HAP-1 (cell line): Measurements from ENCODE around the gene ID3.

ENCODE experiments used
- DNase-seq, 2 experiments: peaks; one replicate each; pipeline ENCODE4 v3.0.0-alpha.2; 2016 to 2020; ENCODE audit warnings: low spot score in 2 of 2
- H3K27me3 ChIP-seq: fragments of 250-450 bp; sonication (Bioruptor Pico); 2 replicates; pipeline ENCODE4 v1.5.1; 2020; ENCODE audit warnings: low read depth, mild to moderate bottlenecking, moderate library complexity
- H3K36me3 ChIP-seq: fragments of 250-450 bp; sonication (Bioruptor Pico); replicated peaks from 2 replicates; pipeline ENCODE4 v1.5.1; 2020; ENCODE audit warnings: mild to moderate bottlenecking
- H3K4me1 ChIP-seq: fragments of 250-450 bp; sonication (Bioruptor Pico); 2 replicates; pipeline ENCODE4 v1.5.1; 2020; ENCODE audit warnings: mild to moderate bottlenecking
- H3K4me3 ChIP-seq: fragments of 250-450 bp; sonication (Bioruptor Pico); 2 replicates; pipeline ENCODE4 v1.5.1; 2020; ENCODE audit warnings: mild to moderate bottlenecking, moderate library complexity
- H3K9me3 ChIP-seq: fragments of 250-450 bp; sonication (Bioruptor Pico); 2 replicates; pipeline ENCODE4 v1.5.1; 2020; ENCODE audit warnings: mild to moderate bottlenecking, moderate library complexity
- in situ Hi-C: fragments of 300-500 bp; cut with MboI; formaldehyde crosslinking; loops from 3 replicates; pipeline ENCODE4 v1.14.3; 2020; ENCODE audit warnings: low sequenced_read_pairs, inconsistent platforms, mixed read lengths

Gene ID3

GRCh38 chr1:23556635-23557470 lies 2.4 kb downstream of the ID3 start:
- Histone ChIP-seq H3K4me1 (peaks cover 55% of the 10 kb centered on the region), H3K9me3 (no peaks in the 10 kb centered on the region), H3K27me3 (no peaks in the 10 kb centered on the region), H3K36me3 (peaks cover 30% of the 10 kb centered on the region), H3K4me3 (peak overlapping the region; percentile 93)
- in situ Hi-C loops, result no loop called here
- peak; percentile 32 to 37 for DNase-seq

GRCh38 chr1:23555986-23556634 lies 3.2 kb downstream of the ID3 start:
- peaks cover 48% of the 10 kb centered on the region for H3K4me1 ChIP-seq
- peaks cover 30% of the 10 kb centered on the region for H3K36me3 ChIP-seq
- H3K27me3 ChIP-seq, result no peaks in the 10 kb centered on the region
- in situ Hi-C loops, result no loop called here
- H3K9me3 ChIP-seq, result no peaks in the 10 kb centered on the region
- H3K4me3 ChIP-seq, result peak overlapping the region; percentile 93
- peak; percentile 63 to 65 for DNase-seq

GRCh38 chr1:23555270-23555985 lies 3.9 kb downstream of the ID3 start:
- in situ Hi-C loops, result no loop called here
- Histone ChIP-seq H3K4me3 (peak overlapping the region; percentile 26), H3K36me3 (peaks cover 30% of the 10 kb centered on the region), H3K4me1 (peaks cover 41% of the 10 kb centered on the region), H3K9me3 (no peaks in the 10 kb centered on the region), H3K27me3 (no peaks in the 10 kb centered on the region)
- peak in 1 of 2 experiments; percentile 55 for DNase-seq

- Histone ChIP-seq H3K4me3 (peak overlapping the region; percentile 30), H3K27me3 (no peaks in the 10 kb centered on the region), H3K9me3 (no peaks in the 10 kb centered on the region), H3K4me1 (peaks cover 35% of the 10 kb centered on the region), H3K36me3 (peaks cover 30% of the 10 kb centered on the region)
- in situ Hi-C loops, result no loop called here
- peak; percentile 90 to 94 for DNase-seq
These were observed 4.6 kb downstream of the ID3 start for GRCh38 chr1:23554481-23555269.

GRCh38 chr1:23554127-23554480 lies 5.2 kb downstream of the ID3 start:
- Histone ChIP-seq H3K4me1 (peaks cover 35% of the 10 kb centered on the region), H3K36me3 (peaks cover 28% of the 10 kb centered on the region), H3K27me3 (no peaks in the 10 kb centered on the region), H3K4me3 (peak overlapping the region; percentile 30), H3K9me3 (no peaks in the 10 kb centered on the region)
- DNase-seq, result peak in 1 of 2 experiments; percentile 27
- in situ Hi-C loops, result no loop called here

GRCh38 chr1:23553231-23554126 lies 5.8 kb downstream of the ID3 start:
- Histone ChIP-seq H3K9me3 (no peaks in the 10 kb centered on the region), H3K27me3 (no peaks in the 10 kb centered on the region), H3K4me3 (peak overlapping the region; percentile 30), H3K4me1 (peaks cover 35% of the 10 kb centered on the region), H3K36me3 (peaks cover 22% of the 10 kb centered on the region)
- in situ Hi-C loops, result no loop called here
- no peak for DNase-seq

GRCh38 chr1:23551849-23552248 lies 7.5 kb downstream of the ID3 start:
- in situ Hi-C loops, result no loop called here
- Histone ChIP-seq H3K9me3 (no peaks in the 10 kb centered on the region), H3K4me3 (no peak overlapping the region), H3K36me3 (peaks cover 6% of the 10 kb centered on the region), H3K4me1 (peaks cover 29% of the 10 kb centered on the region), H3K27me3 (no peaks in the 10 kb centered on the region)
- DNase-seq, result no peak

GRCh38 chr1:23548704-23549143 lies 10.6 kb downstream of the ID3 start:
- DNase-seq, result no peak
- peaks cover 5% of the 10 kb centered on the region for H3K4me1 ChIP-seq
- H3K27me3 ChIP-seq, result peaks cover 3% of the 10 kb centered on the region; the same call in 1 of the 2 replicates
- no peaks in the 10 kb centered on the region for H3K9me3 ChIP-seq
- H3K4me3 ChIP-seq, result no peak overlapping the region
- in situ Hi-C loops, result loop anchor here (10.0 kb wide), 1 partner anchor 206 kb away; no protein-coding TSS in a partner anchor
- no peaks in the 10 kb centered on the region for H3K36me3 ChIP-seq

GRCh38 chr1:23546897-23547584 lies 12.3 kb downstream of the ID3 start:
- Histone ChIP-seq H3K4me3 (no peak overlapping the region), H3K36me3 (no peaks in the 10 kb centered on the region), H3K9me3 (no peaks in the 10 kb centered on the region), H3K4me1 (peaks cover 4% of the 10 kb centered on the region), H3K27me3 (peaks cover 3% of the 10 kb centered on the region; the same call in 1 of the 2 replicates)
- in situ Hi-C loops, result loop anchor here (10.0 kb wide), 1 partner anchor 208 kb away; no protein-coding TSS in a partner anchor
- DNase-seq, result no peak

GRCh38 chr1:23545851-23546250 lies 13.4 kb downstream of the ID3 start:
- no peaks in the 10 kb centered on the region for H3K36me3 ChIP-seq
- H3K9me3 ChIP-seq, result no peaks in the 10 kb centered on the region
- peaks cover 4% of the 10 kb centered on the region for H3K4me1 ChIP-seq
- DNase-seq, result no peak
- H3K27me3 ChIP-seq, result peaks cover 3% of the 10 kb centered on the region; the same call in 1 of the 2 replicates
- no peak overlapping the region for H3K4me3 ChIP-seq
- in situ Hi-C loops, result loop anchor here (10.0 kb wide), 1 partner anchor 209 kb away; no protein-coding TSS in a partner anchor

GRCh38 chr1:23544444-23545389 lies 14.6 kb downstream of the ID3 start:
- peak; percentile 85 to 87 for DNase-seq
- H3K36me3 ChIP-seq, result no peaks in the 10 kb centered on the region
- in situ Hi-C loops, result loop anchor here (5.0 to 10.0 kb wide), 2 partner anchors 93 to 210 kb away; no protein-coding TSS in a partner anchor
- H3K4me3 ChIP-seq, result no peak overlapping the region
- peaks cover 4% of the 10 kb centered on the region for H3K4me1 ChIP-seq
- peaks cover 3% of the 10 kb centered on the region; the same call in 1 of the 2 replicates for H3K27me3 ChIP-seq
- H3K9me3 ChIP-seq, result no peaks in the 10 kb centered on the region
